Chondrocyte (in vitro differentiated cells): ENCODE measurements around the gene SYNPR. TPM values are rescaled to one million over a fixed set of nuclear protein-coding genes. Genes with fewer than 3 reads are reported as not detected.

Experiments
- DNase-seq: peaks from one replicate; pipeline ENCODE4 v3.0.0; 2021; ENCODE audit warnings: mixed read lengths, low spot score
- H3K27ac Mint-ChIP-seq: one replicate; pipeline ENCODE4 v1.8.0; 2021; ENCODE audit warnings: mild to moderate bottlenecking, moderate library complexity, mixed read lengths; ENCODE audit not compliant: unreplicated experiment
- H3K27me3 Mint-ChIP-seq: 2 replicates; pipeline ENCODE4 v1.8.0; 2021; ENCODE audit warnings: low read depth, mixed read lengths
- H3K36me3 Mint-ChIP-seq: 2 replicates; pipeline ENCODE4 v1.8.0; 2021; ENCODE audit warnings: low read depth, mixed read lengths
- H3K4me1 Mint-ChIP-seq: 2 replicates; pipeline ENCODE4 v1.8.0; 2021; ENCODE audit warnings: low read depth, mild to moderate bottlenecking, mixed read lengths
- H3K4me3 Mint-ChIP-seq: one replicate; pipeline ENCODE4 v1.8.0; 2021; ENCODE audit warnings: mild to moderate bottlenecking, moderate library complexity, mixed read lengths; ENCODE audit not compliant: unreplicated experiment
- H3K9me3 Mint-ChIP-seq: 2 replicates; pipeline ENCODE4 v1.8.0; 2021; ENCODE audit warnings: low read depth, mixed read lengths
- CTCF ChIP-seq: fragments of 200-600 bp; sonication (generic); IDR thresholded peaks from 2 replicates; pipeline ENCODE4 v1.5.0; 2021; ENCODE audit warnings: antibody characterized with exemption, mild to moderate bottlenecking, moderate library complexity
- total RNA-seq: library from RNA; stranded (reverse); gene quantifications from 3 replicates; pipeline ENCODE4 v1.2.1, GENCODE V29; 2021

SYNPR gene
- total RNA-seq, 1 donor from 2014 or later, result not detected

DNA sequence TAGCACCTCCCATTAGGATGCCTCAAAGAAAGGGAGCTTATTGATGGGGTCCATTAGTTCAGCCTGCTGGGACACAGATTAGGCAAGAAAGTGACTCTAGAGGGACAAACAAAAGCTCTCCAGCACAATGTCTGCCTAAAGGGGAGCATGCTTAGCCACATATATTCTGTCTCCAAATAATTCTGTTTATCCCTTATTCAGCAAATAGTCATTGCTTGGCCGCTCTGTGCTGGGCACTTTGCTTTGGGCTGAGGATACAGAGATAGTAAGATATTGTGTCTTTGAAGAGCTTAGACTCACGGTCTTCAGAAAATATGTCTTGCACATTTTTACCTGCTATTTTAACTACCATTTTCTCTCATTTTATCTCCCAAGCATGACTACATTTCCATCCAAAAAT is 159.8 kb downstream of the SYNPR start:
- Mint-ChIP-seq H3K9me3 (no peaks in the 10 kb centered on the region), H3K36me3 (no peaks in the 10 kb centered on the region), H3K4me1 (no peaks in the 10 kb centered on the region), H3K4me3 (no peak overlapping the region), H3K27me3 (peaks cover 19% of the 10 kb centered on the region), H3K27ac (no peak overlapping the region)
- TF ChIP-seq CTCF, result no peak
- DNase-seq, result no peak

- TF ChIP-seq CTCF, result no peak
- Mint-ChIP-seq H3K4me3 (no peak overlapping the region), H3K27me3 (peaks cover 22% of the 10 kb centered on the region), H3K36me3 (no peaks in the 10 kb centered on the region), H3K9me3 (no peaks in the 10 kb centered on the region), H3K4me1 (no peaks in the 10 kb centered on the region), H3K27ac (no peak overlapping the region)
- DNase-seq, result no peak
These were observed 160.8 kb downstream of the SYNPR start for GRCh38 chr3:63438826-63439371.

GRCh38 chr3:63441262-63441661 is 163.2 kb downstream of the SYNPR start:
- H3K27ac Mint-ChIP-seq, result no peak overlapping the region
- DNase-seq, result no peak
- no peaks in the 10 kb centered on the region for H3K36me3 Mint-ChIP-seq
- no peaks in the 10 kb centered on the region for H3K4me1 Mint-ChIP-seq
- no peaks in the 10 kb centered on the region for H3K9me3 Mint-ChIP-seq
- H3K4me3 Mint-ChIP-seq, result no peak overlapping the region
- H3K27me3 Mint-ChIP-seq, result peaks cover 20% of the 10 kb centered on the region
- no peak for TF ChIP-seq CTCF

GRCh38 chr3:63442918-63443317 is 164.8 kb downstream of the SYNPR start:
- H3K27ac Mint-ChIP-seq, result no peak overlapping the region

GRCh38 chr3:63450023-63450422 is 171.9 kb downstream of the SYNPR start:
- no peak overlapping the region for H3K27ac Mint-ChIP-seq
- TF ChIP-seq CTCF, result no peak
- no peaks in the 10 kb centered on the region for H3K4me1 Mint-ChIP-seq
- H3K4me3 Mint-ChIP-seq, result no peak overlapping the region
- peaks cover 7% of the 10 kb centered on the region for H3K27me3 Mint-ChIP-seq
- H3K9me3 Mint-ChIP-seq, result no peaks in the 10 kb centered on the region
- DNase-seq, result no peak
- no peaks in the 10 kb centered on the region for H3K36me3 Mint-ChIP-seq

More at GRCh38 chr3:63442918-63443317, 164.8 kb downstream of the SYNPR start:
- Mint-ChIP-seq H3K9me3 (no peaks in the 10 kb centered on the region), H3K4me3 (no peak overlapping the region), H3K27me3 (peaks cover 20% of the 10 kb centered on the region), H3K4me1 (no peaks in the 10 kb centered on the region), H3K36me3 (no peaks in the 10 kb centered on the region)
- no peak for TF ChIP-seq CTCF
- no peak for DNase-seq
